Epidermal melanocyte (primary cell): ENCODE results near the gene TUBB4A.
"Not testable (repeated sequence)": the region's sequence is repeated elsewhere in the genome, so short reads cannot be mapped to it uniquely, and the experiment has no call there.

Source experiments
- DNase-seq: peaks from one replicate; pipeline ENCODE4 v3.0.0; 2011; ENCODE audit warnings: low spot score; ENCODE audit not compliant: insufficient read length

Gene TUBB4A

DNA sequence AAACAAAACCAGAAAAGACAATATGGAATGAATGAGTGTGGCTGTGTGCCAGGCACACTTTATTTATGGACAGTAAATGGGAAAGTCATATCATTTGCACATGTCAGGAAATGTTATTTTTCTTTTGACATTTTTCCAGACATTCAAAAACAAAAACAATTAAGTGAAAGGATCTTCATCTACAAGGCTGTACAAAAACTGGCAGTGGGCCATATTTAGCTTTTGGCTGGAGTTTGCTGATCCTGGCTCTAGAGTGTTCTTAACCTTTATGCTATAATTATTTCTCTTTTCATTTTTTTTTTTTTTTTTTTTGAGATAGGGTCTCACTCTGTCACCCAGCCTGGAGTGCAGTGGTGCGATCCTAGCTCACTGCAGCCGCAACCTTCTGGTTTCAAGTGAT lies 22.2 kb upstream of the TUBB4A start:
- DNase-seq: no peak

DNA sequence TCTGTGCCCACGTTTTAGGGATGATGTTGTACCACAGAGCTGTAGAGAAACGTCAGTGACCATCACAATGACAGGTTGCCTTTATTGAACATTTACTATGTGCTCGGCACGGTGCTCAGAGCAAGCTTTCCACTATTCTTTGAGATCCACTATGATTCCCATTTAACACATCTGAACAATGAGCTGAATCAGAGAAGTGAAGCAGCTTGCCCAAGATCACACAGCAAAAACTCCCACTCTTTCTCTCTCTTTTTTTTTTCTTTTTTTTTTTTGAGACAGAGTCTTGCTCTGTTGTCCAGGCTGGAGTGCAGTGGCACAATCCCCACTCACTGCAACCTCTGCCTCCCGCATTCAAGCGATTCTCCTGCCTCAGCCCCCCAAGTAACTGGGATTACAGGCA lies 20.6 kb upstream of the TUBB4A start:
- no peak for DNase-seq

- DNase-seq: no peak
These were observed 19.9 kb upstream of the TUBB4A start for GRCh38 chr19:6521718-6522646.

GRCh38 chr19:6519289-6519688 lies 17.2 kb upstream of the TUBB4A start:
- DNase-seq: no peak

DNA sequence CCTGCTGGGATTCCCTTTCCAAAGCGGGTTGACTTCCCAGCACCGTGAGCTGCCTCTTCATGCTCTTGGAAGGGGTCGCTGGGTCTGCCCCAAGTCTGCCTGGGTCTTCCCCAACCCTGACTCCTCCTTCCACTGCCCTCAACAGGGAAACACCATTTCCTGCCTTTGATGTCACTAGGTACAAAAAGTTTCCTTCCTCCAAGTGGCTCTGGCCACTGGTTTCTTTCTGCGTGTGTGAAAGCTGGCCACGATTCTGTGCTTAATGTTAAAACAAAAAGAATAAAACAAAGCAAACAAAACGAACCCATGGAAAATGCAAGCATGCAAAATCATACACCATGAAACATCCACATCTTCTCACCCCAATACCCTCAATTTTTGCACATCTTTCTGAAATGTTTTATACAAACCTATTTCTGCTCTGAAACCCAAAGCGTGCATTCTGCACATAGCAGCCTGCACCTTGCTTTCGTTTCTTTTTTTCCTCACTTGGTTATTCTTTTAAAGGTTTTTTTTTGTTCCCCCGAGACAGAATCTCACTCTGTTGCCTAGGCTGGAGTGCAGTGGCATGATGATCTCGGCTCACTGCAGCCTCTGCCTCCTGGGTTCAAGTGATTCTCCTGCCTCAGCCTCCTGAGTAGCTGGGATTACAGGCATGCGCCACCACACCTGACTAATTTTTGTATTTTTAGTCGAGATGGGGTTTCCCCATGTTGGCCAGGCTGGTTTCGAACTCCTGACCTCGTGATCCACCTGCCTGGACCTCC lies 16.2 kb upstream of the TUBB4A start:
- DNase-seq: no peak

- peak; percentile 85 for DNase-seq
These were observed 14.7 kb upstream of the TUBB4A start for GRCh38 chr19:6516659-6517291.

DNA sequence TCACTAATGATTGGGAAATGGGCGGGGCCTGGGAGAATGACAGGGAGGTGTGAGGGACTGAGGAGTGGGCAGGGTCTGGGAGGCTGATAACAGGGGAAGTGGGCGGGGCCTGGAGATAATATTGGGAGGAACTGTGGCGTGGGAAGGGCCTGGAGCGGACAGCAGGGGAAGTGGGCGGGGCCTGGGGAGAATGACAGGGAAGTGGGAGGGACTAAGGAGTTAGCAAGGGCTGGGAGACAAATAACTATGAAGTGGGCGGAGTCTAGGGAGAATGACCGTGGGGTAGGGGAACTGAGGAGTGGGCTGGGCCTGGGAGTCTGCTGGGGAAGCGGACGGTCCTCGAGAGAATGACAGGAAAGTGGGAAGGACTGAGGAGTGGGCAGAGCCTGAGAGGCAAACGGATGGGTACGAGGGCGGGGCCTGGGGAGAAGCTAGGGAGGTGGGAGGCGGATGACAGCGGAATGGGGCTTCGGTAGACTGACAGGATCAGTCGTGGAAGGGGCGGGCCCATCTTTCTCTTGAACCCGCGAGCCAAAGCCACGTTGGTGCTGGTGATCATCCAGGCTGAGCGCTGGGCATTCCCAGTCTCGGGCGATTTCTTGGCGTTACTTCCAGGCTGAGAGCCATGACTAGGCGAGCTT lies 14.0 kb upstream of the TUBB4A start:
- DNase-seq: peak; percentile 83

GRCh38 chr19:6514926-6515544 lies 12.9 kb upstream of the TUBB4A start:
- DNase-seq: no peak

GRCh38 chr19:6514089-6514488 lies 12.0 kb upstream of the TUBB4A start:
- DNase-seq: no peak

DNA sequence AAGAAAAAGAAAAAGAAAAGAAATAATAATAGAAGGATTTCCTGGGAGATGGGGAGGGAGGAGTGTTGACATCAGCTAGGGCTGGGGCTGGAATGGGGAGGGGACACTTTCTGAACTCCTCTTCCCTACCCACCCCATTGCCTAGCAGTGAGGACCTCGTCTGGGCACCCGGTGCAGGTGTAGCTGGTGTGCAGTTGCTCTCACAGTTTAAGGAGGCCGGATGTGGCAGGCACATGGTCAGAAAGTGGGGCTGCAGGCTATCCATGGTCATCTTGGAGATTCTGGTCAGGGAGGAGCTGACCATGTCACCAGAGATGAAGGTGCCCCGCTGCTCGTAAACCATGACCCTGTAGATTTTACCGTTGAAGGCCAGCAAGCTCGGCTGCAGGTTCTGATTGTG lies 8.5 kb upstream of the TUBB4A start:
- DNase-seq: no peak

DNA sequence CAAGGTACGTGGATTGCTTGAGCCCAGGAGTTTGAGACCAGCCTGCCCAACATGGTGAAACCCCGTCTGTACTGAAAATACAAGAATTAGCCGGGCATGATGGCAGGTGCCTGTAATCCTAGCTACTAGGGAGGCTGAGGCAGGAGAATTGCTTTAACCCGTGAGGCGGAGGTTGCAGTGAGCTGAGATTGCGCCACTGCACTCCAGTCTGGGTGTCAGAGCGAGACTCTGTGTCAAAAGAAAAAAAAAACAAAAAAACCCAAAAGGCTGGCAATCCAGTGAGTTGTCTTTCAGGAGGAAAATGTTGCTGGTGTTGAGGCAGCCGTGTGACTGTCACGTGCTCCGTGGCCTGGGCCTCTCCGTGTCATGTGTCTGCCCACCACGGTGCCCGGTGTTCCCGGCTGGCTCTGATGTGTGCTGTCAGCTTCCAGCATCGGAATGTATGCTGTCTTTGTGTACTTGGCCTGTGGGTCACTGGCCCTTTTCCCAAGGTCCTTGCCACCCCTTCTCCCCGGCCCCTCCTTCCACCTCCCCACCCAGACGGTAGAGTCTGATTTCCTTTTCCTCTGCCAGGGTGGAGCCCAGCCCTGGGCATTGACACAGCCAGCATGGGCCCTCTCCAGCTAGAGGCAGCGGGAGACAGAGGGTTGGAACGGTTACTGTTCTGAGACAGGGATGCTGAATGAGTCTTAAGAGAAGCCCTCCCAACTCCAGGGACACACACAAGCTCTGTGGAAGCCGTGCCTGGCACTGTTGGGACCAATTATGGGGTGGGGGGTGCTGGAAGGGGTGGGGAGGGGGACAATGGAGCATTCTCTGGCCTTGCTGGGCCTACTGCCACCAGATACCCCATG lies 7.2 kb upstream of the TUBB4A start:
- DNase-seq: peak; percentile 76

GRCh38 chr19:6508028-6508771 lies 6.1 kb upstream of the TUBB4A start:
- not testable (repeated sequence) for DNase-seq

DNA sequence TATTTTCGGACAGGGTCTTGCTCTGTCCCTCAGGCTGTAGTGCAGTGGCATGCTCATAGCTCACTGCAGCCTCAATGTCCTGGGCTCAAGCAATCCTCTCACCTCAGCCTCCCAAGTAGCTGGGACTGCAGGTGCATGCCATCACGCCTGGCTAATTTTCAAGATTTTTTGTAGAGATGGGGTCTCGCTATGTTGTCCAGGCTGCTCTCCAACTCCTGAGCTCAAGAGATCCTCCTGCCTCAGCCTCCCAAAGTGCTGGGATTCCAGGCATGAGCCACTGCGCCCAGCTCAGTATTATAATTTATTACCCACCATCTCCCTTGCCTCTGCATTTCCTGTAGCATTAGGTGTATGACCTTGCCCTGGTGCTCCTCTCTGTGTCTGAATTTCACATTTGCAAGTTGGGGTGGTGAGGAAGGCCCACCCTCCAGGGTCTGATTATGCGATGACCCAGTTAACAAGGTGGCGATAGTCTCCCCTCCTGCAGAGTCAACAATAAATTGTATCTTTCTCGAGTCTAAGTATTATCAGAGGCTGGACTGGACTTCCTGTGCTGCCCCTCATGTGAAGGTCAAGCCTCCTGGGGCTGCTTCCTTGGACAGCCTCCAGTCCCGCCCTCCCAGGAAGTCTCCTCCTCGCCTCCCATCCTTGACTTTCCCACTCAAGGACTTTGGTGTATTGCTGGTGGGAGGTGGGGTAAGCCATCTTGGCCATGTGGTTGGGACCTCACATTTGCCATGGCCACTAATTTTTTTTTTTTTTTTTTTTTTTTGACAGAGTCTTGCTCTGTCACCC lies 1.5 kb upstream of the TUBB4A start:
- no peak for DNase-seq

DNA sequence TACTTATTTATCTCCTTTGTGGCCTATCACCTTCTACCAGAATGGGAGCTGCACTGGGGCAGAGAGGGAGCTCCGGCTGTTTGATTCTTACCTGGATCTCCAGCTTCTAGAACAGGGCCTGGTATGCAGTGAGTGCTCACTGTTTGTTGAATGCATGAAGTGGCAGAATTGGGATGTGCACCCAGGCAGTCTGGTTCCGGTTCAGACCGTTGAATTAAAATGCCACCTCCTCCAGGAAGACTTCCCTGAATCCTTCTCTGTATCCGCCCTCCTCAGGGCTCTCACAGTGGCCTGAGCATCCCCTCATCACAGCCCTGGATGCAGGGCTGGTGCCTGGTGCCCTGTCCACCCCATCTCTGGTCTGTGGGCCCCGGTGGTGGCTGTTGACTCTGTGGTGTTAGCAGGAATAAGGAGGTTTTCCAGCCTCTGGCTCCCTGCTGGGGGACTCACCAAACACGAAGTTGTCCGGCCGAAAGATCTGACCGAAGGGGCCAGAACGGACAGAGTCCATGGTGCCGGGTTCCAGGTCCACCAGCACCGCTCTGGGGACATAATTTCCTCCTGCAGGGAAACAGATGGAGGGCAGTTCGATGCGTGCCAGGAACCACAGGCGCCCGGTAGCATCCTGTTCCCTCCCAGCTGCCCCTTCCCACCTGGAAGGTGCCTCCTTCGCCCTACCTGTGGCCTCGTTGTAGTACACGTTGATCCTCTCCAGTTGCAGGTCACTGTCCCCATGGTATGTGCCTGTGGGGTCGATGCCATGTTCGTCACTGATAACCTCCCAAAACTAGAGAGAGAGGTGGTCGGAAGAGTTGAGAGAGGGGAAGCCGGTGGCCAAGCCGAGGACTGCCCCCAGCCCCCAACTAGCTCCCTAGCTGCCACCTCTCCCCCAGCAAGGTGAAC lies 1.0 kb downstream of the TUBB4A start:
- DNase-seq: no peak

- DNase-seq: no peak
These were observed 2.9 kb downstream of the TUBB4A start for GRCh38 chr19:6499052-6499790.

GRCh38 chr19:6498294-6499036 lies 3.6 kb downstream of the TUBB4A start:
- DNase-seq: no peak
